ENCODE results near the gene MYOG.

MYOG gene

GRCh38 chr1:203045821-203046594 lies 39.8 kb downstream of the MYOG start:
- no peak for TF ChIP-seq CTCF (IDR thresholded peaks at IDR 0.05)

DNA sequence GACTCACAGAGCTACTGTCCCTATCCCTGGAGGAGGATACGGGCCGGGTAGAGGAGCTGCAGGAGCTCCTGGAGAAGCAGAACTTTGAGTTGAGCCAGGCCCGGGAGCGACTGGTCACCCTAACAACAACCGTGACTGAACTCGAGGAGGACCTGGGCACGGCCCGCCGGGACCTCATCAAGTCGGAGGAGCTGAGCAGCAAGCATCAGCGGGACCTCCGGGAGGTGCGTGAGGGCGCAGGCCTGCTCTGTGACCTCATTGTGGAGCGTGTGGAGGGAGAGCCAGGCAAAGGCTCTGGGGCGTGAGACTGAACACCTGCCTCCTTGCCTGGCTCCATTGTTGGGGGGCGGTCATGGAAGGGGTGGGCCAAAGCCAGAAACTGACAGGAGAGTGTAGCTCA lies 40.5 kb downstream of the MYOG start:
- no peak for TF ChIP-seq CTCF (IDR thresholded peaks at IDR 0.05)

- TF ChIP-seq CTCF (IDR thresholded peaks at IDR 0.05) = no peak
Measured at GRCh38 chr1:203044546-203045250, 41.1 kb downstream of the MYOG start.

DNA sequence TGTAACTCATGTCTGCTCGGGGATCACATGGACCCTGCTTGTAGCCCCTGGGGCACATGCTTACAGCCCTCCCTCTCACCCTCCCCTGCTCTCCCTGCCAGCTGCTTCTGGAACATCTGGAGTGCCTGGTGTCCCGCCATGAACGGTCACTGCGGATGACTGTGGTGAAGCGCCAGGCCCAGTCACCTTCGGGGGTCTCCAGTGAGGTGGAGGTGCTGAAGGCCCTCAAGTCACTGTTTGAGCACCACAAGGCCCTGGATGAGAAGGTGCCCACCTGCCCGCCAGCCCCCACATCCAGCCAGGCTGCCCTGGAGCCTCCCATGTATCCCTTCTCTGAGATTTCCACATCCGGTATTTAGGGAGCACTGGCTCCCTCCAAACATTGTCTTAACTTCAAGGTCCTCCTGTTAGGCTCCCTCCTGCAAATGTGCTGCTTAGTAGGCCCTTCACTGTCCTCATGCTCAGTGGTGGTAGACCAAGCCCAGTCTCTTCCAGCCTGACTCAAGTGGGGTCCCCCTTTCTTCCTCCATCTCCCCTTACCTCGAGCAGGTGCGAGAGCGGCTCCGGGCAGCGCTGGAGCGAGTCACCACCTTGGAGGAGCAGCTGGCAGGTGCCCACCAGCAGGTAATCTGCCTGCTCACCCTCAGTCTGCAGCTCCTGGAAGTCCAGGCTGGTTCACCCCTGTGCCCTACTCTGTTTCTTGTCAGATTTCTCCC lies 41.8 kb downstream of the MYOG start:
- no peak for TF ChIP-seq CTCF (IDR thresholded peaks at IDR 0.05)

- no peak for TF ChIP-seq CTCF (IDR thresholded peaks at IDR 0.05)
Measured at GRCh38 chr1:203041351-203041932, 44.4 kb downstream of the MYOG start.

DNA sequence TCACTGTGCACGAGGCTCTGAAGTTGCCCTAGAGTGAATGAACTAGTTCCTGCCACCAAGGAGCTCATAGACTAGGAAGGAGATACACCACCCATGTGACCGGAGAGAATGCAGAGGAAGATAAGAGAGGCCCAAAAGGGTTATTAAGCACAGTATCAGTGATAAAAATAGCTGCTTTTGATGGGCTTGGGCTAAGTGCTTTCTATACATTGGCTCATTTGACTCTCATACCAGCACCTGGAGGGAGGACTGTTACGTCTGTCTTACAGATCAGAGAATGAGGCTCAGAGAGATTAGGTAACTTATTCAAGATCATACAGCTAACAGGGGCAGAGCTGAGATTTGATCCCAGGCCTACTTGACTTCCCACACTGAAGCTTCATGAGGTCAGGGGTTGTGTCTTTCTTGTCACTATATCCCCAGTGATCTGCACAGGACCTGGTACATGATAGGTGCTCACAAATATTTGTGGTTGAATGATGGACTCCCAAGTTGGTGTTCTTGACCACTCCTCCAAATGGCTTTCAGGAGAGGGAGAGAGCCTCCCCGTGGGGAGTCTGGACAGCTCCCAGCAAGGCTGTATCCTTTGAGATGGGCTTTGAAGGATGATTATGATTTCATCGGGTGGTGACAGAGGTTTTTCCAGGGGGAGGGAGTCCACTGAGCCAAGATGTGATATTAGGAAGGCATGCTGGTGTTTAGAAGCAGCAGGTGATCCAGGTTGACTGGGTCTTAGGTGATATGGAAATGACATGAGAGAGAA lies 45.1 kb downstream of the MYOG start:
- no peak for TF ChIP-seq CTCF (IDR thresholded peaks at IDR 0.05)

Measured in LNCAP (cell line).